Measurements from ENCODE around the gene FLYWCH1. TPM values are rescaled to one million over a fixed set of nuclear protein-coding genes. Genes with fewer than 3 reads are reported as not detected.

The FLYWCH1 gene
- total and polyA plus RNA-seq, 2 of the 8 experiments (the other 6 are each of a cell fraction or from before 2014, with no cell fraction given) = 12.4 to 23.5 TPM

GRCh38 chr16:2897110-2897509 is 14.6 kb upstream of the FLYWCH1 start (continued):
- no peak for TF ChIP-seq SIN3A (conservative IDR thresholded peaks at IDR 0.05 in 1 of 2, IDR thresholded peaks at IDR 0.05 in 1 of 2; ENCODE audit: low read depth in 1 of 2, low read length in 2 of 2)
- no peak for TF ChIP-seq PHF8 (conservative IDR thresholded peaks at IDR 0.05; ENCODE audit: low read depth, low read length)
- no peak for TF ChIP-seq RAD21 (IDR thresholded peaks at IDR 0.05 in 1 of 2, conservative IDR thresholded peaks at IDR 0.05 in 1 of 2; ENCODE audit: low read depth in 2 of 2, low read length in 2 of 2)

All from H1 (cell line).